ENCODE measurements around the gene ACSM4.
"Not testable (repeated sequence)": the region's sequence is repeated elsewhere in the genome, so short reads cannot be mapped to it uniquely, and the experiment has no call there.

Gene ACSM4, protein sequence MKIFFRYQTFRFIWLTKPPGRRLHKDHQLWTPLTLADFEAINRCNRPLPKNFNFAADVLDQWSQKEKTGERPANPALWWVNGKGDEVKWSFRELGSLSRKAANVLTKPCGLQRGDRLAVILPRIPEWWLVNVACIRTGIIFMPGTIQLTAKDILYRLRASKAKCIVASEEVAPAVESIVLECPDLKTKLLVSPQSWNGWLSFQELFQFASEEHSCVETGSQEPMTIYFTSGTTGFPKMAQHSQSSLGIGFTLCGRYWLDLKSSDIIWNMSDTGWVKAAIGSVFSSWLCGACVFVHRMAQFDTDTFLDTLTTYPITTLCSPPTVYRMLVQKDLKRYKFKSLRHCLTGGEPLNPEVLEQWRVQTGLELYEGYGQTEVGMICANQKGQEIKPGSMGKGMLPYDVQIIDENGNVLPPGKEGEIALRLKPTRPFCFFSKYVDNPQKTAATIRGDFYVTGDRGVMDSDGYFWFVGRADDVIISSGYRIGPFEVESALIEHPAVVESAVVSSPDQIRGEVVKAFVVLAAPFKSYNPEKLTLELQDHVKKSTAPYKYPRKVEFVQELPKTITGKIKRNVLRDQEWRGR

DNA sequence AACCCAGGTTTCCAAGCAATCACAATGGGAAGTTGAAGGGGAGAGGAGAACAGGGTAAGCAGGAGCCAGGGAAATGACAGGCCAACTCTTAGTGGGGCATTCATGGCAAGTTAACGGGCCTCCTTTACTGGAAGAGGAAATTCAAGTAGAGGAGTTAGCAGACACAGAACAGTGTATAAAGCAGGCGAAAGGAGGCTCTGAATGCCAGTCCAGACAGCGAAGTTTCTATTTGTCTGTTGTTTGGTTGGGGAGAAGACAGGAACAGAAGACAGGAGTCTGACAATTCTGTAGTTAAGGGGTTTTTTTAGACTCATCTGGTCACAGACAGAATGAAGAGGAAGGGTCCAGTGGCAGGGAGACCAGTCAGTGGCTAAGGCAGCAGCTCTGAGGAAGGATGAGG is at the start of gene ACSM4:
TSS of gene ACSM4 (plus strand) at position 301 of the 400 bp plus-strand sequence. CDS start 260 bp downstream, outside the sequence.
- DNase-seq (ENCODE audit: low read depth) = no peak

DNA sequence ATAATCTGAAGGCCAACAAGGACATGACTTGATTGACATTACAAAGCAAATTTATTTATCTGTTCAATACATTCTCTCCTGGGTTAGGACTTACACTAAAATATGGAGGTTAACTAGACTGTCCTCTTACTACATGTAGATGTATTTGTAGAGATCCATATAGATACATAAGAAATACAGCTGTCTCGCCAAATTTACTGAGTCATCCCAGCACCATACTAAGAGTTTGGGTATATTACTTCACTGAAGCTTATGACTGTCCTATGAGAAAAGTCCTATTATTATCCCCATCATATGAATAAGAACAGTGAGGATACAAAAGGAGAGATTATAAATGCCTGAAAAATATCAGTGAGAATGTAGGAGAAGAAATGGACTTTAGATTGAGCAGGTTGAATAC is 44.8 kb upstream of the ACSM4 start:
- DNase-seq (ENCODE audit: low read depth) = no peak

DNA sequence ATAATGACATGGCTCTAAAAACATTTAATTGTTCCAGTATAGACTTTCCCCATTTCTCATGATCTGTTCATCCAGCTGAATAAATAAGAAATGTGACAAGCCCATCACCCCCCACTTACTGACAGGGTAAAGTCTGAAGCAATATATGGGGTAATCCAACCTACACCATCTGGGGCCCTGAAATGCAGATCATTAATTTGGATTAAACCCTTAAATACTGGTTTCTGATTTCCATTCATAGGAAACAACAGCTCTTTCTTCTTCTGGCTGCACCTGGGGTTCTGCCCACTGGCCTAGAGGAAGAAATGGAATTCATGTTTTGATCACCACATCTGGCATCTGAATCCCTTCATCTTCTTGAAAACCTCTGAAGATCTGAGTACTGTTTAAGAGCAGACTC is 39.3 kb upstream of the ACSM4 start:
- DNase-seq (ENCODE audit: low read depth) = no peak

DNA sequence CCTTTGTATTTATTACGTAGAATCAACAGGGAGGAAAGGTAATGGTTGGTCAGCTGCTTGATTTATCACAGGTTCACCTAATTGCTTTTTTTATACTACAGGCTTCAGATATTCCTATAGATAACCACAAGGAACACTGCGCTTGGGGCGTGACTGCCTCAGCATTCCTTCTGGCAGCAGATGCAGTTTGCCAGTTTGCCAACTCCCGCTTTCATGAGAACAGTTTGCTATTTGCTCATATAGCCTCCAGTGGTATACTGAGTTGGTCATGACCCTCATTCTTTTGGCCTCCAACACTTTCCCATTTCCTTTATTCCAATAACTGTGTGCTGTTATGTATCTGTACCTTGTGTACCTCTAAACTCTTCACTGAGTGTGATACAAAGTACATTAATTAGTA is 38.6 kb upstream of the ACSM4 start:
- no peak for DNase-seq (ENCODE audit: low read depth)

DNA sequence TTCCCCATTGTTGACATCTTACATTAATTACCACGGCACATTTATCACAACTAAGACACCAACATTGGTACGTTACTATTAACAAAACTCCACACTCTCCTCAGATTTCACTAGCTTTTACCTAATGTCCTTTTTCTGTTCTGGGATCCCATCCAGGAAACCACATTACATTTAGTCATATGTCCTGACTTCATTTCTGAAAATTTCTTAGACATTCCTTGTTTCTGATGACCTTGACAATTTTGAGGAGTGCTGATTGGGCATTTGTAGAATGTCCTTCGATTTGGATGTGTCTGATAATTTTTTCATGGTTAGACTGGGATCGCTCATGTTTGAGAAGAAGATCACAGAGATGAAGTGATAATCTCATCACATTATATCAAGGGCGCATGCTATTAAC is 34.6 kb upstream of the ACSM4 start:
- DNase-seq (ENCODE audit: low read depth) = no peak

DNA sequence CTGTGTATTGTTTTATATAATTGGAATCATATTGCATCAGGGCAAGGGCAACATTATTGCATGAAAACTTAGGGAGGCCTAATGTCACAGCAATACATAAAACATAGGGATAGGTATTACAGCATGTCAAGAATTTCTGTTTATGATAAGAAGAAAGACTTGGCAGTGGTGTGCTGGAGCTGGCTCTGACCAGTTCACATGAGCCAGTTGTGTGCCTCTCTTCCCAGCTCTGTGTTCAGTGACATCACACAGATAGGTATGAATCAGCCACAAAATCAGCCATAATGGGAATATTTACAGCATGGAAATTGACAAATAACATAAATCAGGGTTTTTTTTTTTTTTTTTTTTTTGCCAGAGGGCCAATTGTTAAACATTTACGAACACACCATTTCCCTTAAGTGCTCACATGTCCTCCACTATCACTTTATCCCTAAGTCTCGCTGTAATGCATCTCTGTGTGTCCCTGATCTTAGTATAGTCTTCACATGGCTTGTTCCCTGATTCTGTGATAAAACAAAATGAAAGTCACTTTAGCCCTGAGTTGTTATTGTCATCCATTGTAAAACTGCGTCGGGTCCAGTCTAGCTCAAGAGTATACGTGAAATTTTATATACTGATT is 31.9 kb upstream of the ACSM4 start:
- DNase-seq (ENCODE audit: low read depth) = no peak

DNA sequence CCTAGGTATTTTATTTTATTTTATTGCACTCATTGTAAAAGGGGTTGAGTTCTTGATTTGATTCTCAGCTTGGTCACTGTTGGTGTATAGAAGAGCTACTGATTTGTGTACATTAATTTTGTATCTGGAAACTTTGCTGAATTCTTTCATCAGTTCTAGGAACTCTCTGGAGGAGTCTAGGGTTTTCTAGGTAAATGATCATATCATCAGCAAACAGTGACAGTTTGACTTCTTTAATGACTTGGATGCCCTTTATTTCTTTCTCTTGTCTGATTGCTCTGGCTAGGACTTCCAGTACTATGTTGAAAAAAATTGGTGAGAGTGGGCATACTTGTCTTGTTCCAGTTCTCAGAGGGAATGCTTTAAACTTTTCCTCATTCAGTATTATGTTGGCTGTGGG is 28.4 kb upstream of the ACSM4 start:
- not testable (repeated sequence) for DNase-seq (ENCODE audit: low read depth)

DNA sequence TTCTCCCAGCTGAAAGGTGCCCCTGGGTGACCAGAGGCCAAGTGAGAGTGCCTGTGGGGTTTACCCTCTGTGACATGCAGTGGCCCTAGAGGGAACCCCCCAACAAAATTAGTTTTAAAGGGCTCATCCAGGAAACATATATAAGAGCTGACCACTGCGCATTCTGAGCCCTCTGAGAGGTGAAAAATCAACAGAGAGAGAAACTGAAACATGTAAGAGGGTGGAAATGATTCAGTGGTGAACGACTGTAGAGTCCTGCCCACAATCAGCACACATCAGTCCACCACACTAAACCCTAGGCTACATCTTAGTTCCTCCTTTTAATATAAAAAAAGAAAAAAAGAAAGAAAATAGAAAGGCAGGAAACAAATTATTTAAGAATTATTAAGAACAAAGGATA is 21.0 kb upstream of the ACSM4 start:
- no peak for DNase-seq (ENCODE audit: low read depth)

DNA sequence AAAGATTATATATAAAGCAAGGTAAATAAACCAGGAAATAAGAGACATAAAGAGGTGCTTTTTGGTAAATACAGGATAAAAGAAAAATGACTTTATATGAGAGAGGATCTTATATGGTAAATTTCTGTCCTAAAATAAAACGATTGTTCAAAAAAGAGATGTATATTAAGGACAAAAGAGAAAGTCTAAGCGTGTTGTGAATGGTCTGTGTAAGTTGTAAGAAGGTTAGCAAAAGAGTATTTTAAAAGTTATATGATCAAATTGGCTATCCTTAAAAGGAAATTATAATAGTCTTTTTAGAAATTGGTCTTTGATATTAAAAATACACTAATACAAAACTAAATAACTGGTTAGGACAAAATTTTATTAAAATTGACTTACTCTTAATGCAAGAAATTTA is 14.1 kb upstream of the ACSM4 start:
- no peak for DNase-seq (ENCODE audit: low read depth)

DNA sequence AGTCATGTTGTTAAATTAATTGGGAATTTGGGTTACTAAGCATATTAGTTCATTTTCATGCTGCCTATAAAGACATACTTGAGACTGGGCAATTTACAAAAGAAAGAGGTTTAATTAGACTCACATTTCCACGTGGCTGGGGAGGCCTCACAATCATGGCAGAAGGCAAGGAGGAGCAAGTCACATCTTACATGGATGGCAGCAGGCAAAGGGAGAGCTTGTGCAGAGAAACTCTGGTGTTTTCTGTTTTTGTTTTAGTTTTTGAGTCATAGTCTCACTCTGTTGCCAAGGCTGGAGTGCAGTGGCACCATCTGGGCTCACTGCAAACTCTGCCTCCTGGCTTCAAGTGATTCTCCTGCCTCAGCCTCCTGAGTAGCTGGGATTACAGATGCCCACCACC is 13.3 kb upstream of the ACSM4 start:
- DNase-seq (ENCODE audit: low read depth) = not testable (repeated sequence)

DNA sequence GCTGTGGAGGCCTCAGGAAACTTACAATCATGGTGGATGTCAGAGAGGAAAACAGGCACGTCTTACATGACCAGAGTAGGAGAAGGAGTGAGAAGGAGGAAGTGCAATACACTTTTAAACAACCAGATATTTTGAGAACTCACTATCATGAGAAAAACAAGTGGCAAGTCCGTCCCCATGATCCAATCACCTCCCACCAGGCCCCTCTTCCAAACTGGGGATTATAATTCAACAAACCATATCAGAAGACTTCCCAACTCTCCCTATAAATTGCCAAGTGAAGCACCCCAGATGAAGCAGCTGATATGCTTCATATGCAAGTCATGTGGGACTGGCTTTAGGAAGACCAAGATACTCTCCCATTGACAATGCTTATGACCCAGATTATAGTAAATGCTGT is 11.6 kb upstream of the ACSM4 start:
- no peak for DNase-seq (ENCODE audit: low read depth)

DNA sequence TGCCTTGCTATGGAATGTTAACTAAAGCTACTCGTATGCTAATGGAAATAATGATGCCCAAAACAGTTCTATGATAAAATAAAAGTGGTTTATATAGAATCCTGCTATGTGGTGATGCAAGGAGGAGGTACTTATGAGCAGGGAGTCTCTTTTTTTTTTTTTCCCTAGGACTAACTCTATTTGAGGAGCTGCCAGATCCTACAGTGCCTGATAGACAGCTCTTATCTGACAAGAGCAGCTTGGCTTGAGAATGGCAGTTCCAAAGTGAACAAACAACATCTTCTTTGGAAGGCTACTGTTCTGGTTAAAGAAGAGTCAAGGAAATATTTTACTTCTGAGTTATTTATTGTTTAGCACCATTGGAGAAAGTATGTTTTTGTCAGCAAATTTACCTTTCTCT is 10.2 kb upstream of the ACSM4 start:
- no peak for DNase-seq (ENCODE audit: low read depth)

DNA sequence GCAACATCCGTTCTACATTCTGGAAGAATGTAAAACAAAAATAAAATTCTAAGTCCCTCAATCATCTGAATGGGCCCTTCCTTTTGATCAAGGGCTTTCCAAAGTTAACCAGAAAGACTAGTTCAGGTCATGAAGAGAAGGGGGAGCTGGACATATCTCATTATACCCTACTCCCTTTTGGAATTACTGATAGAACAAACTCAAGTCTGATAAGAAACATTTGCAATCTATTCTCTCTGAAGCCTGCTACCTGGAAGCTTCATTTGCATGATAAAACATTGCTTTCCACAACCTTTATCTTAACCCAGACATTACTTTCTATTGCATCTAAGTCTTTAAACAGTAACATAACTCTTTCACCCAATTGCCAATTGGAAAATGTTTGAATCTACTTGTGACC is 8.3 kb upstream of the ACSM4 start:
- DNase-seq (ENCODE audit: low read depth) = no peak

DNA sequence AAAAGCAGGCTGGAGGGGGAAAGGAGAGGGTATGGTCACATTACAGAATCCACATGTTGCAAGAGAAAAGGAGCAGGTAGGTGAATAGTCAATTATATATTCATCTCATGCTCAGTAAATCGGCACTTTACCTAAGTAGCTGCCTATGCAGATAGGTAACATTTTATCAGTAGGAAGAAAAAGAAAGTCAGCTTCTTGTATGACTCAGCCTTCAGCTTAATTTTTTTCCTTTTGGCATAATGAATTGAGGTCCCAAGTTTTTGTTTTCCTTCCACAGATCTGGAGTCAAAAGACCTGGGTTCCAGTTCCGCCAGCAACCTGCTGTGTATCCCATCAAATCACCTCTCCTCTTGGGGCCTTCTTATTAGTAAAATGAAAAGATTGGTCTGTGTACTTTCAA is 6.0 kb upstream of the ACSM4 start:
- no peak for DNase-seq (ENCODE audit: low read depth)

DNA sequence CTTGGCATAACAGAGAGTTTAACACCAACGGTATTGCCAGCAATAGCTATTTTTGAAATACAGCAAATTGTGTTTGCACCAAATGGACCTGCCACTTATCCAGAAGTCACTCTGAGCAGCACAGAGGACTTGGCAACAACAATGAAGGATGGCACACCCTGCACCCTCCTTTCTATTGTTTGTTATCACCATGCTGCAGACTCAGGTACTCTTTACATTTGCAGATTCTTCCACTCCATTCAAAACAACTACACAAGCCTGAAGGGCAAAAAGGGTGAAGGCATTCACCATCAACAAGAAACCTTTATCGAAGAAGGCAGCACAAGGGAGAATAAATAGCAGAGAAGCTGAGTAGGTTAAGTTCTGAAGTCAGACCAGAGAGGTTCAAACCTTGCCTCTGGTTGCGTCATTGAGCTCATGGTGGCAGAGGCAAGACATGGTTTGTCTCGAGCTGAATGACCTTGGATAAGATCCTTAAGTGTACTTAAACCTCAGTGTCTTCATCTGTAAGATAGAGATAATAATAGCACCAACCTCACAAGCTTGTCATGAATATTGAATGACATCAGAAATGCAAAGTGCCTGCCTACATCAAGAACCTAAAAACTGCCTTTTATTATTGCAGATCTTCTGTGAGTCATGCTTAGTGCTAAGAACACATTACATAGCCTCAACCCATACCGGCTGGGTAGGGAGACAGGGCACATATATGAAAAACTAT is 1.4 kb upstream of the ACSM4 start:
- DNase-seq (ENCODE audit: low read depth) = no peak

DNA sequence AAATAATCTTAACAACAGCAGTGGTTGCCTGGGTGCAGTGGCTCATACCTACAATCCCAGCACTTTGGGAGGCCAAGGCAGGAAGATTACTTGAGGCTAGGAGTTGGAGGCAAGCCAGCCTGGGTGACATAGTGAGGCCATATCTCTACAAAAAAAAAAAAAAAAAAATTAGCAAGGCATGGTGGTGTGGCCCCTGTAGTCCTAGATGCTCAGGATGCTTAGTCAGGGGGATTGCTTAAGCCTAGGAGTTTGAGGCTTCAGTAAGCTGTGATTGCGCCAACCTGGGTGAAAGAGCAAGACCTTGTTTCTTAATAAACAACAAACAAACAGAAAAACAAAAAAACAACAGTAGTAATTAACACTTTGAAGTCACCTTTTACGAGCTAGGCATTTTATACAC is 642 bp upstream of the ACSM4 start:
- no peak for DNase-seq (ENCODE audit: low read depth)

DNA sequence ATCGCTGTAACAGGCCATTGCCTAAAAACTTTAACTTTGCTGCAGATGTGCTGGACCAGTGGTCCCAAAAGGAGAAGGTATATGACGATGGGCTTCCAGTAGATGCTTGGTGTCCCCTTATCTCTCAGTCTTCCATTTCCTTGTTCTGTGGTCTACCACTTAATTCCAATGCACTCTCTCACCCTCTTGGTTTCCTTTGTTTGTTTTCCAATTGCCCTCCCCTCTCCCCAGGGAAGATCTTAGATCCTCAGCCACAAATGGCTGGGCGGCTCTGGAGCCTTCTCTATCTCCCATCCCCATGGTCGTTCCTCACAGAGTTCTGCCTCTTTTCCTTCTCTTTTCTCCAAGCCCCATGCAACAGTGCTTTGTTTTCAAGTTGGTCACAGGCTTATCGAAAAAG is 584 bp downstream of the ACSM4 start:
- DNase-seq (ENCODE audit: low read depth) = no peak

DNA sequence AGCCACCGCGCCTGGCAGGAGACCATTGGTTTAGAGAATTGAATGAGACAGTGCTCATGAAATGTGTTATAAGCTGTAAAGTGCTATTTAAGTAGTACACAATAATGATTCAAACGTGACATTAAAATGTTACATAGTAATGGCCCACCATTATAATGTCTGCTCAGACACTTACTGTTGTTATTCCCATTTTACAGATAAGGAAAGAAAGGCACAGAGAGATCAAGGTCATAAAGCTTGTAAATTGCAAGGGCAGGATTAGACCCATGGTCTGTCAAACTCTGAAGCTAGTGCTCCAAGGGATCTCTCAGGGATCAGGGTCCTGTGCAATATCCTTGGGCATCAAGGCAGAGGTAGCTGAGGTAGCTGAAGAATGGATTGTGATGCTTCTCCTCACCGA is 6.2 kb downstream of the ACSM4 start:
- no peak for DNase-seq (ENCODE audit: low read depth)

DNA sequence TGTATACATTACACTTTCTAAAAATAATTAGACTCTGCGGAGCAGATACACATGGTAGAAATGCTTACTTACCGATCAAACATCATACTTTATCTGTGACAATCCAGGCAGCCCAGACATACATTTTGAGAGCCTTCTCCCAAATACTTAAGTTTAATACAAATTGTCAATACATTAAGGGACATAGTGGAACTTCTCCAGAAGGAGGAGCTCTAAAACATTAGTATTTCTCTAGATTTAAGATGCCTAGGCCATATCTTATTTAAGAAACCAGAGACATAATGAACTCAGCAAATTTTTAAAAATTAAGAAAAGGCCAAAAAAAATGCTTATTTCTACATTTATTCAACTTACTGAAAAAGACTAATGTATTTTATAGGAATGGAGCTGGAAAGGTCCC is 16.1 kb downstream of the ACSM4 start:
- no peak for DNase-seq (ENCODE audit: low read depth)

DNA sequence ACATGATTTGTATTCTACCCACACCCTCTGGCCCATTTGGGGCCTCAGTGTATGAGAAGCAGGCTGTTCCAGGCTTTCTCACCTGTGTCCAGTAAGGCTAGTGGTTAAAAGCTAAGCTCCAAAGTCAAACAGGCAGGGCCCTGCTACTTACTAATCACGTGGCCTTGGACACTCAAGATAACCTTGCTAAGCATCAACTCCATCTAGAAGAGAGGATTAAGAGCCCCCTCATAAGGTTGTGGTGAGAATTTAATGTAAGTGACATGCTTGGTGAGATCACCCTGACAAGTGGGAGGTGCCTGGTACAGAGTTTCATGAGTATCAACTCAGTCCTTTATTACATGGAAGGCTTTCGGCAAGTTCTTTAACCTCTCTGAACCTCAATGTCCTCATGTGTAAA is 17.8 kb downstream of the ACSM4 start:
- DNase-seq (ENCODE audit: low read depth) = no peak

DNA sequence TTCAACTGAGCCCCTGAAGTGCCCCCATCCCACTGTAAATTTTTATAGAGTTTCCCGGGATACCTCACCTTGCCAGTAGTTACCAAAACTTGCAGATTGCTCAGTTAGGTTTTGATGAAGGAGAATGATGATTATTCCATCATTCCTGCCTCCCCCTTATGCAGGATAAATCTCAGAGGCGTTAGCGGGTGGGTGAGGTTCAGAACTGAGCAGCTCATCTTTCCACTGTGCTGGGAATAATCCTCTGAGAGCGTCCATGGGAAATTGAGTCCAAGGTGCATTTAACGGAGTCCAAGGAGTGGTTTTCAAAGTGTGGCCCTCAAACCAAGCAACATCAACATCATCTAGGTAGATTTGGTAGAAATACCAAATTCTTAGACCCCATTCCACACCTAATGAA is 18.7 kb downstream of the ACSM4 start:
- no peak for DNase-seq (ENCODE audit: low read depth)

DNA sequence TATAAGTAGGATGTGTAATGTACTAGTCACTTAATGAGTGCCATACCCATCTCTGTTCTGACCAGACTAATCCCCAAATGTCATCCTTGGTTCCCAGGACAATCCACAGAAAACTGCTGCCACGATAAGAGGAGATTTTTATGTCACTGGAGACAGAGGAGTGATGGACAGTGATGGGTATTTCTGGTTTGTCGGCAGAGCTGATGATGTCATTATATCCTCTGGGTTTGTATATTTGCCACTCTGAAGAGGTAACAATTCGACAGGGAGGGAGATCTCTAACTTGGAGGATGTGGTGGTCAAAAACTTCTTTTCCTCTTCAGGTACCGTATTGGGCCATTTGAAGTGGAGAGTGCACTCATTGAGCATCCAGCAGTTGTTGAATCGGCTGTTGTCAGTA is 20.3 kb downstream of the ACSM4 start:
- DNase-seq (ENCODE audit: low read depth) = no peak

DNA sequence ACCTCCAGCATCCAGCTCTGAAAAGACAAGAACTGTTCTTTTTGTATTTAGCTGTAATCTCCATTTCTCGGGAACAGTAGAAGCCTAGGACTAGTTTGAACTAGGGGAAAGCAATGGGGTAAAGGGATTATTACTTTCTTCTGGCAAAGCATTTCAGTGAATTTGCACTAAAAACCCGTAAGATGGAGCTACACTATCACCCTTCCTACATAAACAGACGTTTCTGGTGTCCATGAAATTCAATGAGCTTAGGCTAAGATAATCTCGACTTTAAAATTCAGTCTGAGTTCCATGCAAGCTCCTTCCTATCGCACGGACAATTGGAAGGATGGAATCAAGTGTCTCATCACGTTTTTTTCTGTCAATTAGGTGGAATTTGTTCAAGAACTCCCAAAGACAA is 24.0 kb downstream of the ACSM4 start:
- DNase-seq (ENCODE audit: low read depth) = no peak

All from activated T-helper 9 cell treated with anti-CD3 and anti-CD28 coated beads, Interleukin-2, amount 50 U/mL, for 16 hours (primary cell).